Activated CD4-positive, alpha-beta T cell treated with anti-CD3 and anti-CD28 coated beads, Interleukin-2, Interleukin-6, amounts not matched to agents 100 ng/mL and 50 ng/mL, durations not matched to agents 16 hours and 8 hours (primary cell): ENCODE results near the gene IPPK.

Experiments
- DNase-seq: peaks from one replicate; pipeline ENCODE4 v3.0.0-alpha.2; 2020

IPPK gene

GRCh38 chr9:92655896-92656536 is 13.9 kb downstream of the IPPK start:
- DNase-seq: no peak

- DNase-seq: no peak
Measured at GRCh38 chr9:92655366-92655765, 14.6 kb downstream of the IPPK start.

GRCh38 chr9:92654481-92655301 is 15.2 kb downstream of the IPPK start:
- DNase-seq: no peak

- no peak for DNase-seq
Measured at GRCh38 chr9:92652461-92652860, 17.5 kb downstream of the IPPK start.

- DNase-seq: no peak
Measured at GRCh38 chr9:92650839-92651621, 18.9 kb downstream of the IPPK start.

- no peak for DNase-seq
Measured at GRCh38 chr9:92650296-92650695, 19.6 kb downstream of the IPPK start.

- DNase-seq: no peak
Measured at GRCh38 chr9:92649007-92649406, 20.9 kb downstream of the IPPK start.

GRCh38 chr9:92648474-92648971 is 21.4 kb downstream of the IPPK start:
- no peak for DNase-seq

- DNase-seq: no peak
Measured at GRCh38 chr9:92647671-92648473, 22.1 kb downstream of the IPPK start.

GRCh38 chr9:92645041-92645440 is 24.9 kb downstream of the IPPK start:
- DNase-seq: no peak

GRCh38 chr9:92644278-92644677 is 25.7 kb downstream of the IPPK start:
- no peak for DNase-seq

- no peak for DNase-seq
Measured at GRCh38 chr9:92642564-92642963, 27.4 kb downstream of the IPPK start.

GRCh38 chr9:92642041-92642451 is 27.9 kb downstream of the IPPK start:
- DNase-seq: no peak

- no peak for DNase-seq
Measured at GRCh38 chr9:92641092-92641809, 28.7 kb downstream of the IPPK start.

- DNase-seq: no peak
Measured at GRCh38 chr9:92640398-92641091, 29.4 kb downstream of the IPPK start.

- DNase-seq: no peak
Measured at GRCh38 chr9:92639791-92640271, 30.1 kb downstream of the IPPK start.

GRCh38 chr9:92639124-92639523 is 30.8 kb downstream of the IPPK start:
- DNase-seq: no peak

- no peak for DNase-seq
Measured at GRCh38 chr9:92638621-92639101, 31.3 kb downstream of the IPPK start.

- no peak for DNase-seq
Measured at GRCh38 chr9:92637886-92638620, 31.9 kb downstream of the IPPK start.

- no peak for DNase-seq
Measured at GRCh38 chr9:92637326-92637725, 32.6 kb downstream of the IPPK start.
